K562 (cell line): ENCODE data around the gene KLK10. TPM values are rescaled to one million over a fixed set of nuclear protein-coding genes. Genes with fewer than 3 reads are reported as not detected.

Source experiments
- DNMT1 ChIP-seq: fragments of 450-650 bp; IDR thresholded peaks from 2 replicates; pipeline ENCODE4 v1.6.1; 2016; ENCODE audit warnings: antibody characterized with exemption, mild to moderate bottlenecking
- HINFP ChIP-seq: fragments of 450-650 bp; conservative IDR thresholded peaks from 2 replicates; pipeline ENCODE4 v1.6.1; 2016; ENCODE audit warnings: missing genetic modification characterization, low read depth, mild to moderate bottlenecking, control low read depth, missing compliant biosample characterization
- KDM1A ChIP-seq, 2 experiments: fragments of 450-650 bp; IDR thresholded peaks; 2 replicates each; pipeline ENCODE4 v1.6.1; 2016; ENCODE audit warnings: mild to moderate bottlenecking in 2 of 2
- KLF13 ChIP-seq: fragments of 450-650 bp; IDR thresholded peaks from 2 replicates; pipeline ENCODE4 v1.6.1; 2016; ENCODE audit warnings: missing genetic modification characterization, low read depth, mild to moderate bottlenecking, missing compliant biosample characterization, moderate library complexity, borderline replicate concordance
- SNRNP70 ChIP-seq: fragments of 200-400 bp; formaldehyde crosslinking; optimal IDR thresholded peaks from 2 replicates; pipeline ENCODE3; 2017; ENCODE audit warnings: low read depth, low read length
- SRSF1 ChIP-seq: fragments of 200-400 bp; formaldehyde crosslinking; IDR thresholded peaks from 2 replicates; pipeline ENCODE4 v1.6.1; 2017; ENCODE audit warnings: mild to moderate bottlenecking, low read depth, low read length, moderate library complexity
- ZEB2 ChIP-seq: fragments of 450-650 bp; IDR thresholded peaks from 2 replicates; pipeline ENCODE4 v1.6.1; 2016
- ZNF696 ChIP-seq: fragments of 250-450 bp; sonication (Bioruptor Pico); conservative IDR thresholded peaks from 2 replicates; pipeline ENCODE4 v1.4.0; 2020; ENCODE audit warnings: mild to moderate bottlenecking, moderate library complexity
- polyA plus RNA-seq, 8 experiments: library from polyadenylated mRNA; depleted of rRNA in 4 of 8; stranded (reverse) in 5 of 8; unstranded in 3 of 8; fragments of >200 nt; fragmentation: Nextera tagmentation in 2 of 8; fragmentation: Illumina TruSeq in 1 of 8; extraction: Ambion mirVana in 2 of 8; extraction: Trizol in 1 of 8; gene quantifications; 2 replicates each; pipeline versions ENCODE4 v1.2.1 to v1.2.3, GENCODE V29; 2011 to 2014; ENCODE audit warnings: inconsistent platforms in 1 of 8, missing spikeins in 1 of 8
- total RNA-seq, 7 experiments: library from RNA; depleted of rRNA in 6 of 7; stranded (reverse); fragments of >200 nt in 6 of 7; fragmentation: Illumina TruSeq in 2 of 7; extraction: Trizol in 2 of 7; gene quantifications; 2 replicates each; pipeline versions ENCODE4 v1.2.1 to v1.2.3, GENCODE V29; 2011 to 2021; ENCODE audit warnings: low replicate concordance in 1 of 7
- TF ChIP-seq, protein P1 (sequence below): fragments of 200-800 bp; sonication (Bioruptor generic); IDR thresholded peaks from 2 replicates; pipeline ENCODE4 v1.6.1; 2017; ENCODE audit warnings: missing genetic modification characterization, missing compliant biosample characterization

Gene KLK10
- total and polyA plus RNA-seq, 9 of the 15 experiments (the other 6 are each of a cell fraction or from before 2014, with no cell fraction given): 0.11 TPM; not detected in 8

DNA sequence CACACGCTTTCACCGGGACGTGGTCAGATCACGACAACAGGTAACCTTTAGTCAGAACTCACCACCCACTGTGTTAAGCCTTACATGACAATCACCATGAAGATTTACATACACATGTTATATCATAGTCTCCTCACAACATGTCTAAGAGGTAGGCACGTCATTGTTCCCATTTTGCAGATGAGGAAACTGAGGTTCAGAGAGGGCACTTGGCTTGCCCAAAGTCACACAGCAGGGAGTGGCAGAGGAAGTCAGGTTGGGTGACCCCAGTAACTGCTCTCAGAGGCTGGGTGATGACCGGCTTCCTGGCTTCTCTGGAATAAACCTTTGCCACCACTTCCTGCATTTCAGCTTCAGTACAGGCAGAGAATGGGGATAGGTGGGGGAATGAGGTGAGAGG, 5.3 kb downstream of the KLK10 start (continued):
- TF ChIP-seq HINFP (tag) (no peak), SRSF1 (no peak), SNRNP70 (no peak), ZNF696 (CRISPR knock-in tag) (no peak), KLF13 (tag) (no peak), ZEB2 (no peak), DNMT1 (no peak), KDM1A (IDR thresholded peaks at IDR 0.05) (peak in 1 of 2 experiments; percentile 68; a peak in 2 of 4 replicates)
- TF ChIP-seq, protein P1, sequence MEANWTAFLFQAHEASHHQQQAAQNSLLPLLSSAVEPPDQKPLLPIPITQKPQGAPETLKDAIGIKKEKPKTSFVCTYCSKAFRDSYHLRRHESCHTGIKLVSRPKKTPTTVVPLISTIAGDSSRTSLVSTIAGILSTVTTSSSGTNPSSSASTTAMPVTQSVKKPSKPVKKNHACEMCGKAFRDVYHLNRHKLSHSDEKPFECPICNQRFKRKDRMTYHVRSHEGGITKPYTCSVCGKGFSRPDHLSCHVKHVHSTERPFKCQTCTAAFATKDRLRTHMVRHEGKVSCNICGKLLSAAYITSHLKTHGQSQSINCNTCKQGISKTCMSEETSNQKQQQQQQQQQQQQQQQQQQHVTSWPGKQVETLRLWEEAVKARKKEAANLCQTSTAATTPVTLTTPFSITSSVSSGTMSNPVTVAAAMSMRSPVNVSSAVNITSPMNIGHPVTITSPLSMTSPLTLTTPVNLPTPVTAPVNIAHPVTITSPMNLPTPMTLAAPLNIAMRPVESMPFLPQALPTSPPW: no peak
